Breast epithelium (tissue), 3 donors: ENCODE data around the gene EGLN3.

Experiments used
- POLR2A ChIP-seq: fragments of 450-650 bp; IDR thresholded peaks from one replicate; pipeline ENCODE4 v1.6.1; 2016; ENCODE audit warnings: antibody characterized with exemption, mild to moderate bottlenecking, moderate library complexity
- POLR2AphosphoS5 ChIP-seq, 3 donors: sonication (generic); formaldehyde crosslinking; IDR thresholded peaks; one replicate each; pipeline ENCODE4 v1.6.1; 2017; ENCODE audit warnings: antibody characterized with exemption in 3 of 3
- TF ChIP-seq, protein P1 (sequence below), 3 donors: fragments of 450-650 bp; IDR thresholded peaks; one replicate each; pipeline ENCODE4 v1.5.1; 2016 to 2017; ENCODE audit warnings: antibody characterized with exemption in 3 of 3, mild to moderate bottlenecking in 3 of 3, moderate library complexity in 3 of 3

DNA sequence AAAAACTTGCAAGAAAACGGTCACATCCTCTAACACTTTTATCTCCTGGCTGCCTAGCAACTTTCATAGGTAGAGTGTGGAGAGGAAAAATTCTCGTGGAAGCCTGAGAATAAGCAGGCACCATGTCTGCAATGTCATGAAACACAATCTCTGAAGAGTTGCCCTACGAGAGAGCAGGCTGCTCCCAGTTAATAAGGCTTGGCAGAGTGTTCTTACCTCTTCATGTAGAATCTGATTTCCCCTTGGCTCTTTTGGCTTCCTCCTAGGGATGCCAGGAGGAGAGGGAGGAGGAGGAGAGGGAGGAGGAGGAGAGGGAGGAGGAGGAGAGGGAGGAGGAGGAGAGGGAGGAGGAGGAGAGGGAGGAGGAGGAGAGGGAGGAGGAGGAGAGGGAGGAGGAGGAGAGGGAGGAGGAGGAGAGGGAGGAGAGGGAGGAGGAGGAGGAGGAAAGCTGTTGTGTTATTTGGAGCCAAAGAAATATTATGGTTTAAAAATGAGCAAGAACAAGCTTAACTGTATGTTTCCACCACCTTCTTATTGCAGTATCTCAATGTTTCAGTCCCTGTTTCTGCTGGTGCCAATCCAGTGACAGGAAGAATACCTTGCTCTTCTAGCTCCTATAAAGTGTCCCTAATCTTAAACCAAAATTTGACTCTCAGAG is 52.9 kb downstream of the EGLN3 start:
- TF ChIP-seq POLR2AphosphoS5 (IDR thresholded peaks at IDR 0.05) (no peak), POLR2A (no peak)
- TF ChIP-seq, protein P1, sequence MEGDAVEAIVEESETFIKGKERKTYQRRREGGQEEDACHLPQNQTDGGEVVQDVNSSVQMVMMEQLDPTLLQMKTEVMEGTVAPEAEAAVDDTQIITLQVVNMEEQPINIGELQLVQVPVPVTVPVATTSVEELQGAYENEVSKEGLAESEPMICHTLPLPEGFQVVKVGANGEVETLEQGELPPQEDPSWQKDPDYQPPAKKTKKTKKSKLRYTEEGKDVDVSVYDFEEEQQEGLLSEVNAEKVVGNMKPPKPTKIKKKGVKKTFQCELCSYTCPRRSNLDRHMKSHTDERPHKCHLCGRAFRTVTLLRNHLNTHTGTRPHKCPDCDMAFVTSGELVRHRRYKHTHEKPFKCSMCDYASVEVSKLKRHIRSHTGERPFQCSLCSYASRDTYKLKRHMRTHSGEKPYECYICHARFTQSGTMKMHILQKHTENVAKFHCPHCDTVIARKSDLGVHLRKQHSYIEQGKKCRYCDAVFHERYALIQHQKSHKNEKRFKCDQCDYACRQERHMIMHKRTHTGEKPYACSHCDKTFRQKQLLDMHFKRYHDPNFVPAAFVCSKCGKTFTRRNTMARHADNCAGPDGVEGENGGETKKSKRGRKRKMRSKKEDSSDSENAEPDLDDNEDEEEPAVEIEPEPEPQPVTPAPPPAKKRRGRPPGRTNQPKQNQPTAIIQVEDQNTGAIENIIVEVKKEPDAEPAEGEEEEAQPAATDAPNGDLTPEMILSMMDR (IDR thresholded peaks at IDR 0.05), result no peak
